HG03175 (cell line): ENCODE data around the gene SFMBT2.
"Not testable (repeated sequence)": the region's sequence is repeated elsewhere in the genome, so short reads cannot be mapped to it uniquely, and the experiment has no call there.

Experiments
- ATAC-seq: cut with Tn5 transposase; IDR thresholded peaks from one replicate; pipeline ENCODE4 v1.9.1; 2021; ENCODE audit warnings: mild to moderate bottlenecking, moderate library complexity; ENCODE audit not compliant: unreplicated experiment

The SFMBT2 gene

DNA sequence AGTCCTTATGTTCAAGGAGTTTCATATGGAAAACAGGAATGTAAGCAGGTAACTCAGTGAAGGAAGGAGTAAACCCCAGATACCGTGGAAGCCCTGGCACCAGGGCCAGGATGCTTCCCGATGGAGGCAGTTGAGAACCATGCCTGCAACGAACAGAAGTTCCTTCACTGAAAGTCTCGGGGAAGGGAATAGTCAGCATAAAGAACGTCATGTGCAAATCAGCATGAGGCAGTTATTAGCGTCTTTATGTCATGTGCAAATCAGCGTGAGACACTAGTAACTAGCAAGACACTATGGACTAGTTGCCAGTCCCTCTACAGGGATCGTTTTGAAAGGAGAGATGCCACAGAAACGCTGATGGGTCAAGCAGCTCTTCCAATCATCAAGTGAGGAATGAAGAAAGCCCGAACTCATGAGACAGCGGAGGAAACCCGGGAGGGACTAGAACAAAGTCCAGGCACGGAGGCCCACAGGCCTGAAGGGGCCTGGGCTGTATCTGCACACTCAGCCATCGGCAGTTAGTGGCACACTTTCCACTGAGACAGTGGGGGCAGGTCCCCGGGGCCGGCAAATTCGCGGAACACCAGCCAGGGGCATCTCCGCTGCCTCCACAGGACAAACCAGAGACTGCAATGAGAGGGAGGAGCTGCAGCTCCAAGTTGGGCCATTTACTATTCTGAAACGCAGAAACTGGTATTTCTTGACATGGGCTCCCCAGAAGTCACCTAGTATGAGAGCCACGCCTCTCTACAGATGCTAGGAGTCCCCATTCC is 109.6 kb downstream of the SFMBT2 start:
- no peak for ATAC-seq

DNA sequence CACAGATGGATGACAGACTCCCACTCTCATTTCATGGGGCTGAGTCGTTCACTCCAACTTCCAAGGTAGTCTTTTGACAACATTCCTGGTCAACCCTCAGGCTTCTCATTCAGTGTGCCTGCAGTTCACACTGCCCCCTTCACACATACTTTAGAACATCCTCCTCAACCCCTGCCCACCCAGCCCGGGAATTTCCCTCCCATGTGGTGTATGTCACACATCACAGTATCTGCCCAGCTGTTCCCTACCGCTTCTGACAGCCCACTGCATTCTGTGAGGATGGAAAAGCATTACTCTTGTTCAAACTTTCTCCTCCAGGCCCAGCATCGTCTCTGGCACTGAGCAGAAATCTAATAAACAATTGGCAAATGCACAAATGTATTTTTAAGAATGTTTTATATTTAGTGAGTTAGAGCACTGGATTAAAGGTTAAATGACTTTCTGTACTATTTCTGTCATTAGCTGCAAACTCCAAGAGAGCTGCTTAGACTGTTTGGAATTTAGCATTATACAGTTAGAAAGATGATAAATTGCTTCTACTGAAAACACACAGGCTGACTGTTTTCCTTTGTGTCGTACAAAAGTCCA is 110.4 kb downstream of the SFMBT2 start:
- no peak for ATAC-seq

DNA sequence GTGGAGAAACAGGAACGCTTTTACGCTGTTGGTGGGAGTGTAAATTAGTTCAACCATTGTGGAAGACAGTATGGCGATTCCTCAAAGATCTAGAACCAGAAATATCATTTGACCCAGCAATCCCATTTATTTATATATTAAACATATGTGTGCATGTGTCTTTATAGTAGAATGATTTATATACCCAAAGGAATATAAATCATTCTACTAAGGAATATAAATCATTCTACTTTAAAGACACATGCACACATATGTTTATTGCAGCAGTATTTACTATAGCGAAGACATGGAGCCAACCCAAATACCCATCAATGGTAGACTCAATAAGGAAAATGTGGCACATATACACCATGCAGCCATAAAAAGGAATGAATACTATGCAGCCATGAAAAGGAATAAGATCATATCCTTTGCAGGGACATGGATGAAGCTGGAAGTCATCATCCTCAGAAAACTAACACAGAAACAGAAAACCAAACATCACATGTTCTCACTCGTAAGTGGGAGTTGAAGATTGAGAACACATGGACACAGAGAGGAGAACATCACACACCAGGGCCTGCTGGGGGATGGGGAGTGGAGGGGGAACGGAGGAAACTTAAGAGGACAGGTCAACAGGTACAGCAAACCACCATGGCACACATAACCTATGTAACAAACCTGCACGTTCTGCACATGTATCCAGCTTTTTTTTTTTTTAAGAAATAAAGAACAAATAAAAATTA is 111.1 kb downstream of the SFMBT2 start:
- ATAC-seq, result not testable (repeated sequence)

DNA sequence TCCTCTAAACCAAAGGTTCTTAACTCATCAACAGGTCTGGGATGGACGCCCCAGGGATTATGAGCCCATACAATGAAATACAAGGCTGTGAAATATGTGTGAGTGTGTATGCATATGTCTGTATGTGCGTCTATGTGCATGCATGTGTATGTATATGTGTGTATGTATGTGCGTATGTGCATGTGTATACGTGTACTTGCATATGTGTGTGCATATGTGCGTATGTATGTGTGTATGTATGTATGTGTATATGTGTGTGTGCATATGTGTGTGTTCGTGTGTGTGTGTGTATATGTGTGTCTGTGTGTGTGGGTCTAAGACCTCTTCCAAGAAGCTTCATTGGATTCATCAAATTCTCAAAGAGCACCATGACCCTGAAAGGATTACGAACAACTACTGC is 112.3 kb downstream of the SFMBT2 start:
- ATAC-seq, result no peak

DNA sequence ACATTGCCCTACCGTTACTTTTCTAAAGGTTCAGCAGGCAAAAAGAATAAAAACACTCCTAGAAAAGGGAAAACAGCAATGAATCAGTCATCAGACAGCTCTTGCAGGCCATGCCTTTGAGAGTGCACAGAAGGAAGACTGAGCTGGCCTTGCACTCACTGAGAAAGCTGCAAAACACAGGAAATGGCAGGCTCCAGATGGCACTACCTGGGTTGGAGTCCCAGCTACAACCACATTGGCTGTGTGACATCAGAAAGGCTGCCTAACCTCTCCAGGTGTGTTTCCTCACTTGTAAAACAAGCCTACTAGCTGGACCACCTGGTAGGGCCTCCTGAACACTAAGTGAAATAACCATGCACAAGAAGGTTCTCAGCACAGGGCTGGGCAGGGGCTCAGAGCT is 113.7 kb downstream of the SFMBT2 start:
- ATAC-seq, result no peak

DNA sequence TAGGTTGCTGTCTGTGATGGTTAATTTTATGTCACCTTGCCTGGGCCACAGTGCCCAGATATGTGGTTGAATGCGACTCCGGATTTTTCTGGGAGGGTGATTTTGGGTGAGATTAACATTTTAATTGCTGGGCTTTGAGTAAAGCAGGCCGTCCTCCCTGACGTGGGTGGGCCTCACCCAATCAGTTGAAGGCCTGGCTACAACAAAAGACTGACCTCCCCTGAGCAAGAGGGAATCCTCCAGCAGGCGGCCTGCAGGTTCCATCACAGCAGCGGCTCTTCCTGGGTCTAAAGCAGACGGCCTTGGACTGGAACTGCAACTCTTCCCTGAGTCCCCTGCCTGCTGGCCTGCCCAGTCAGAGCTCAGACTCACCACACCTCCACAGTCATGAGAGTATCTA is 114.2 kb downstream of the SFMBT2 start:
- ATAC-seq, result no peak

DNA sequence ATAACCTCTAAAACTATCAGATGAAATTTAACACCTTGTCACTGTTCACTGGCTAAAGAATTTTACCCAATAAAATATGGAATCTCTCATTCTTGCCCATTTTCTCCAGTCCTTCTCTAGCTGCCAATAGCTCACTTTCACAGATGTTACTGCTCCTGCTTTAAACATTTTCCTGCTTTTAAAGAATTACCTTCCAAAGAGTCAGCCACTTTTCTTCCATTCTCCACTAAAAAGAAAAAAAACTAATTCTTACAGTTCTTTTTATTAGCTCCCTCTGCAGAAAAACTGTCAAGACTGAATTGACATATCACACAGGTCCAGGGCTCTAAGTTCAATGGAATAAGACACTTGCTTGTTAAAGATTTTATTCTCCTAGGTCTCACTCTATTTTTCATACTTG is 114.8 kb downstream of the SFMBT2 start:
- ATAC-seq, result no peak

DNA sequence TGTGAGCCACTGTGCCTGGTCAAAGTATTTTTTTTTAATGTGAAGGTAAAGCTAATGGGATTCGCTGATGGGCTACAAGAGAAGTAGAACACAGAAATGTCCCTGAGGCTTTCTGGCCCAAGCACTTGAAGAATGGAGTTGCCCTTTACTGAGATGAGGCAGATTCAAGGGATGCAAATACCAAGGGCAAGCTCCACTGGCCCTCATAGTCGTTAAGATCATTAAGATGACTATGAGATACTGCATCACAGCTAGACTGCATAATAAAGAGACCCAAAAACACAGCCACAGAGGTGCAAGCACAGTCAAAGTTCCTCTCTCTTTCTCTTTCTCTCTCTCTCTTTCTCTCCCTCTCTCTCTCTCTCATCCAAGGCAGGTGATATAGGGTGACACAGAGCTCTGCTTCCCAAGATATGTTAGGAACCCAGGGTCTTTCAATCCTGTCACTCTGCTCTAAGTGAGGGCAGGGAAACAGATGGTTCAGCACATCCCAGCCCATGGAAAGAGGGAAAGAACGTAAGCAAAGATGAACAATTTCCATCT is 117.4 kb downstream of the SFMBT2 start:
- no peak for ATAC-seq

DNA sequence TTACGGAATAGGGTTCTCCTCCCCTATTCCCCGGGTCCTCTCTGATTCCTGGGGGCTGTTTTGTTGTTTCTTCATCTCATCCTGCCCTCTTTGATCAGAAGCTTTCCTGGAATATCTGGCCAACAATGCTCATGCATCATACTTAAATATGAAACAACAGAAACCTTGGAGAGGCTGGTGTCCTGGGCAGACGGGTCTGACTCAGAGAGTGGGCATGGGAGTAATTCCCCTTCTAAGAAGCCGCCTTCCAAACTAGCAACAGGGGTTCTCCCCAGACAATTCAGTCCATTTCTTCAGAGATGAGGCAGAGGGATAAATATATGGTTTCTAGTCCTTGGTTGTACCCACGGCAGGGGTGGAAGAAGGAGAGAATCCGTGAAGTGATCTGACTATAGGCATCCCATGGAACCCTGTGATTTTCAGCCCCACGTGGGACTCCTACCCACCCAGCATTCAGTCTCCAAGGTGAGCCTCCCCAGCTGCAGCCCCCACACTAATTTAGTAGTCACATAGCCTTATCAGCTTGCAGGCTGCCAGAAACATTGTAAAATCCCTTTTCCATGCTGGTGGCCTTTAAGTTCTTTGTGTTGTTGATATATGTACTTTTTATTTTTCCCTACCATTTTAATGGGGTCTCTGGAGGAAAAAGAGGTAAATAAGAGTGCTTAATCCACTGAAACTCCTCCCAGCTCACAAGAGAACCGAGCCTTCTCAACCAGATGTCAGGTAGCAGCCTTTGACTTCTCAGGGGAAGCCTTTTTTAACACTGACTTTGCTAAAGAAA is 119.2 kb downstream of the SFMBT2 start:
- no peak for ATAC-seq

DNA sequence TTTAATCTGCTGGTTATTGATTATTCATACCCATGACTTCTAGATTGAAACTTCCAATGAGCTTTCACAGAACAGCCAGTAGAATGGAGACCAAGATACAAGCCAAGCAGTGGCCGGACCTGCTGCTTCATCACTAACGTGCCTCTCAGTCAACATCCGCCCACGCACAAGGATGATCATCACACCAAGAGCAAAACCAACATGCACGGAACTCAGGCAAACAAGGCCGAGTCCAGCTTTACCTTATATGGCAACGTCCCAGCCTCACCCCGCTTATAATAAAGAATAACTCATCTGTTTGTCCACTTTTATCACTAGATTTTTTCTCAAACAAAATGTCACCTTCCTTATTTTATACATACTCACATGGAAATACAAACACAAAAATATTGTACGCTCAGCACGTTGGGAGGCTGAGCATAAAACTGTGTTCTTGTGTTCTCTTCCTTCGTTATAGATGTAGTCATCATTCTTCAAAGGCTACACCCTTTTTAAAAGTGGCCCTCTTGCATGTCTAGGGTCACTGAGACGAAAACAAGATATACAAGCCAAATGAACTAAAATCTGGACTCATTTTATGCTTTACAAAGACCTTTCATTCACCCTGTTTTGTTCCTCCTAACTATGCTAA is 122.7 kb downstream of the SFMBT2 start:
- no peak for ATAC-seq

DNA sequence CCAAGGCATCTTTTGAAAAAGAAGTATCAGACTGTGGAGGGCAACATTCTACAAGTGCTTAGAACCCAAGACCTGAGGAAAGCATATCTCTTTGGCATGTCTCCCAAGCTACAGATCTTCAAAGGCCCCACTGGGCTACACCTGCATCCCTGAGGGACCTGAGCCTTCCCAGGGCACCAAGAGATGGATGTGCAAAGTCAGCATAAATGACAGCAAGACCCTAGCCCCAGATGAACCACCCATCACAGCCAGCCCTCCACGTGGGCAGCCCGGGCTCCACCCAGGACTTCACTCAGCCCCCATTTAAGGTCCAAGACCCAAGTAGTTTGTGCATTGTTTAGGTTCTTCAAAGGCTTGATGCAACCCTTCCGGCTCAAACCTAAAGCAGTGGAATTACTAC is 123.5 kb downstream of the SFMBT2 start:
- no peak for ATAC-seq

DNA sequence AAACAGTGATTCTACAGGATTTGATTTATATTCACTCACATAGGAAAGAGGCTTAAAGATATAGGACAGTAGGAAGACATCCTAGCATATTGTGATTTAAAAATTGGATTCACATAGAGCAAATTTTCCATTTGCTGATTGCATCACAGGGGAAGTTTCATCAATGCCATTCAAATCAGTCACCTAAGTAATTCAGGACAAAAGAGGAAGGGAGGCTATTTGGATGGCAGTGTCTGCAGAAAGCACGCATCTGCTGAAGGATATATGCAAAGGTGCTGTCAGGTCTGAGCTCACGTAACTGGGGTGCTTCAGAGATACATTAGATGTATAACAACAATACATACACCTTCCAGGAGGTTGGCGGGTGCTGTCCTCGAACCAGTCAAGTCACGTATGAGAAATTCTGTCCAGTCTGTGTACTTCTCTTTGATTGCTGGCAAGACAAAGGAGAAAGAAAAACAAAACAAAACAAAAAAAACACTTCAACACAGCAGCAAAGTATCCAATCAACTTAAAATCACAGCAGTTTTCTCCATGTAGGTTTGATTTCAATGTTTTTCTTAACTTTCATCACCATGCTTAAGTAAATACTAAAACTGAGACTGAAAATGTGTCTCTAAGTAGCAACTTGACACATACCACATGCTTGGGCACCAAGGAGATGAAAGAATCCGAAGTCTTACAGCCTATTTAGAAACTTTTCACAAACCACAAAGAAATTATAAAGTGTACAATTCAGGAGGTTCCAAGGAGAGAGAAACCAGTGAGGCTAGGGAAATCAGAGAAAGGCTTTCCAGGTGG is 125.1 kb downstream of the SFMBT2 start:
- ATAC-seq, result no peak

DNA sequence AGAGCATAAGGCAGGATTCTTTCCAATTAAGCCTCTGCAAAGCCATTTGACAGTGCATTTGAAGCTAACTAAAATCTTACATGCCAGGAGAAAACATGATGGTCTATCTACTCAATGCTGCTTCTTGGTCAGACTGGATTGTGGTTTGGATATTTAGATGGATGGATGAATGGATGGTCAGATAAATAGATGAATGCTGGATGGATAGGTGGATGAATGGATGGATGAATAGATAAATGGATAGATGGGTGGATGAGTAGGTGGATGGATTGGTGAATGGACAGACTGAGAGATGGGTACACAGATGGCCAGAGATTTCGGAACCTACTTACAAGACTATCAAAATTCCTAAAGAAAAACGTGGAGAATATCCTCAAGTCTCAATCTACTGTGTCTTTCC is 127.6 kb downstream of the SFMBT2 start:
- ATAC-seq, result no peak

DNA sequence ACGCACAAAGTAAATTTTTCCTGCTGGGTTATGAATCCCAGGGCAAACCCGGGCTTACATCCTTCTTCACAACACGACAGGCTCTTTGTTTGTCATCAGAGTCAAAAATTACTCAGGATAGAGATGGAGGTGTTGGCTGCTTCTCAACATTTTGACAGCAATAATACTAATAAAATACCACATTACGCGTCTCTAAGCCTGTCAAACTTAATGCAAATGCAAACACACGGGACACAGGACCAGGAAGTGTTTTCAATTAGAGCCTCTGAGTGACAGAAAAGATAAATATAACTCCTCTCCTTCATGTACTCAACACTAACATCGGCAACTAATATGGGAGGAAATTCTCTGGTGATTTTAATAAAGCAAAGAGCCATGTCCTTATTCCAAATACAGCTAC is 128.4 kb downstream of the SFMBT2 start:
- ATAC-seq, result no peak

DNA sequence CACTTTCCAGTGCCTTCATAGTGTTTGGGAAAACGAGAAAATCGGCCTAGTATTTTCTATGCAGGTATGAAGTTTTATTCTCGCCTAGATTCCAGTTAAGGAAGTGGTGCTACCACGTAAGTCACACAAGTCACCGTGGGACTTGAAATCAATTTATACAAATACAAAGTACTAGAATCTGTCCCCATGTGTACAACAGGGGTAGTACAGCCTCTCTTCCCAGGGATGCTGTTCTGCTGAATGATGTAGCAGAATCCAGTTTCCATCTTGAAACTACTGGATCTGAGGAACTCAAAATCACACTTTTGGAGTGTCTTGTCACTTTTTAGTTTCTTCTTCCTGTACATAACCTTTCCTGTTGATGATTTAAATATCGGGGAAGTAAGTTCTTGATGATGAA is 129.4 kb downstream of the SFMBT2 start:
- no peak for ATAC-seq

DNA sequence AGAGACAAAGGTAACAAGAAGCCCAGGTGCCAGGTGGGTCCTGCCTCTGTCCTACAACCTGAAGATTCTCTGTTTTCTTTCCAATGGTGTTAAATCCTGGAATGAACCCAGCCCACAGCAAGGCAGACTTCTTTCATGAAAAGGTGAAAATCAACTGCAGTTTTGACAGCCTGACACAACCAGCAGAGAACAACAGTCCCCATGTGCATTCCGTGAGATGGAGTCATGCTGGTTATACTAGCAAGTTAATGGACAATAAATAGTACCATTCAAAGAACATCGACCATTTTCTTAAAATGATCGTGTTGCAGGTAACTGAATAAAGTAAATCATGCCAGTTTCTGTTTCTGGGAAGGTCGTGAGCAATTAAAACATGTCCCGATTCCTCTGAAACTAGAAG is 131.5 kb downstream of the SFMBT2 start:
- no peak for ATAC-seq

DNA sequence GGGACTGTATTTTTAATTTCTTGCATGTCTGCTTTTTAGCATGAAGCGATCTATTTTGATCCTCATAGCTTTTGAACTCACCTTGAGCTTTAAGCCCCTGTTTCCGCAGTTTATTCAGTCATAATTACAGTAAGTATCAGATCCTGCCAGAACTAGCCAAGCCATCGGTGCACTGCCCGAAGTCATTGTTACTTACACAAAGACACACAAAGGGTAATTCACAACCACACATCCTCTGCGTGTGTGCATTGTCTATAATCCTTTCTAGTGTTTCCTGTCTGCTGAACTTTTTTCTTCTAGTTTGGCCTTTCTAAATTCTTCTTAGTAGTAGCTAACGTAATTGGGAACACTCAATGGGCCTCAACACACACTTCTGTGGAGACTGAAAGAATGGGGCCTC is 133.0 kb downstream of the SFMBT2 start:
- ATAC-seq, result no peak

DNA sequence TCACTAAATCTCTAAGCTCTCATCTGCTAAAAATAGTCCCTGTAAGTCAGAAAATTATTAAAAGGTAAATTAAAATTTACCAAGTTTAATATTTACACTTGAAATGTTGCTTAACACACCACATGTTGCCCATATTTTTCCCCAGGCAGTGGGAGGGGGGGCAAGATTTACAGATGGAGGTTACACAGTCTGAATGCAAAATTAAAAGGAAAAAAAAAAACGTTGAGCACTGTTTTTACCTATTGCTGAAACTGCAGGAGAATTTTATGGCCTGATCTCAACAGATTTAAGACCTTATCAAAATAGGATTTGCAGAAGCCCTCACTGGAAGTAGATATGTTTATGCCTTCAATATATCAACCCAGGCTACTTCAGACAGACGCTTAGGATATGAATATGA is 133.4 kb downstream of the SFMBT2 start:
- no peak for ATAC-seq

DNA sequence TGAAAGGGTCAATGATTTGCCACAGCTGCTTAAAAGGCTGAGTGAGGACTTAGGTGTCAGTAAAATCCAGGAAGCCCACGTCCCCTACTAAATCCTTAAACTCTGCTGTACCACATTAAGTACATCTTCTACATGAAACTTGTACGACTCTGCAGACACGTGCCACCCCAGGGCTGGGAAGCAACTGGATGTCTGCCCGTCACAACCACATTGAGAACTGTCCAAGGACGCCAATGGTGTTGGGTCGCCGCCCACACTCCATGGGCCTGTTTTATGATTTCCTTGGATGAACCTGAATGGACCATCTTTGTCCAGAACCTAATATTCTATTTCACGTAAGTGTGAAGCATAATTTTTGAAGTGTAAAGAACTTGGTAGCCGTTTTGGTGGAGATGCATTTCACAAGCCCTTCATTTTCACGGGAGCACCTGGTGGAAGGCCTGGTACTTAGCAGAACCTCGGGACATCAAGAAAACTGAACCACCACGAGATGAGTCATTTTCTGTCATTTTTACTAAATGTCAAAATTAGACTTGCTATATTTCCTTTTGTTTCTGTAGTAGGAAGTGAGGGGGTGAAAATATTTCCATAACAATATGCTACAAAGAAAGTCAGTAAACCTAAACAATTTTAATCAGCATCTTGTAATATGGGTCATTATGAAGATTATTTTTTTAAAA is 134.9 kb downstream of the SFMBT2 start:
- ATAC-seq, result no peak
